ENCODE data around the gene TTBK1. TPM values are rescaled to one million over a fixed set of nuclear protein-coding genes. Genes with fewer than 3 reads are reported as not detected.

The TTBK1 gene
- total and polyA plus RNA-seq, 9 donors: under 0.01 to 0.17 (median 0.05) TPM

GRCh38 chr6:43313813-43314212, 70.5 kb downstream of the TTBK1 start:
- no peaks in the 10 kb centered on the region for H3K36me3 ChIP-seq (ENCODE audit: control insufficient read depth, insufficient read depth, low read length)
- peaks cover 2% of the 10 kb centered on the region for H3K27me3 ChIP-seq (ENCODE audit: control insufficient read depth, insufficient read depth, low read length)
- H3K27ac ChIP-seq (ENCODE audit: low read length): no peak overlapping the region
- H3K9me3 ChIP-seq (replicated peaks; ENCODE audit: control insufficient read depth, low read depth, low read length): no peaks in the 10 kb centered on the region
- no peak overlapping the region for H3K4me3 ChIP-seq (ENCODE audit: low read length)
- WGBS (ENCODE audit: insufficient coverage): no CpG with 5 or more reads among the region's 1 CpG
- peaks cover 4% of the 10 kb centered on the region for H3K4me1 ChIP-seq (ENCODE audit: control insufficient read depth, insufficient read depth, low read length)
- no peak for DNase-seq

- Histone ChIP-seq H3K27me3 (ENCODE audit: control insufficient read depth, insufficient read depth, low read length) (no peaks in the 10 kb centered on the region), H3K4me3 (ENCODE audit: low read length) (no peak overlapping the region), H3K4me1 (ENCODE audit: control insufficient read depth, insufficient read depth, low read length) (no peaks in the 10 kb centered on the region), H3K36me3 (ENCODE audit: control insufficient read depth, insufficient read depth, low read length) (no peaks in the 10 kb centered on the region), H3K27ac (ENCODE audit: low read length) (no peak overlapping the region), H3K9me3 (replicated peaks; ENCODE audit: control insufficient read depth, low read depth, low read length) (no peaks in the 10 kb centered on the region)
- WGBS (ENCODE audit: insufficient coverage): no CpG with 5 or more reads among the region's 2 CpGs
- DNase-seq: no peak
Observed at GRCh38 chr6:43318011-43318410, 74.7 kb downstream of the TTBK1 start.

- H3K27me3 ChIP-seq (ENCODE audit: control insufficient read depth, insufficient read depth, low read length): no peaks in the 10 kb centered on the region
- H3K36me3 ChIP-seq (ENCODE audit: control insufficient read depth, insufficient read depth, low read length): peaks cover 3% of the 10 kb centered on the region
- no CpG with 5 or more reads among the region's 1 CpG for WGBS (ENCODE audit: insufficient coverage)
- no peak overlapping the region for H3K4me3 ChIP-seq (ENCODE audit: low read length)
- no peak overlapping the region for H3K27ac ChIP-seq (ENCODE audit: low read length)
- H3K4me1 ChIP-seq (ENCODE audit: control insufficient read depth, insufficient read depth, low read length): no peaks in the 10 kb centered on the region
- H3K9me3 ChIP-seq (replicated peaks; ENCODE audit: control insufficient read depth, low read depth, low read length): no peaks in the 10 kb centered on the region
- no peak for DNase-seq
Observed at GRCh38 chr6:43325876-43326275, 82.6 kb downstream of the TTBK1 start.

GRCh38 chr6:43328528-43328927, 85.2 kb downstream of the TTBK1 start:
- Histone ChIP-seq H3K27me3 (ENCODE audit: control insufficient read depth, insufficient read depth, low read length) (no peaks in the 10 kb centered on the region), H3K4me1 (ENCODE audit: control insufficient read depth, insufficient read depth, low read length) (no peaks in the 10 kb centered on the region), H3K27ac (ENCODE audit: low read length) (no peak overlapping the region), H3K36me3 (ENCODE audit: control insufficient read depth, insufficient read depth, low read length) (peaks cover 5% of the 10 kb centered on the region), H3K4me3 (ENCODE audit: low read length) (no peak overlapping the region), H3K9me3 (replicated peaks; ENCODE audit: control insufficient read depth, low read depth, low read length) (no peaks in the 10 kb centered on the region)
- WGBS (ENCODE audit: insufficient coverage): no CpG with 5 or more reads among the region's 1 CpG
- no peak for DNase-seq

GRCh38 chr6:43331470-43331869, 88.2 kb downstream of the TTBK1 start:
- Histone ChIP-seq H3K27ac (ENCODE audit: low read length) (no peak overlapping the region), H3K4me1 (ENCODE audit: control insufficient read depth, insufficient read depth, low read length) (no peaks in the 10 kb centered on the region), H3K4me3 (ENCODE audit: low read length) (no peak overlapping the region), H3K9me3 (replicated peaks; ENCODE audit: control insufficient read depth, low read depth, low read length) (no peaks in the 10 kb centered on the region), H3K36me3 (ENCODE audit: control insufficient read depth, insufficient read depth, low read length) (peaks cover 10% of the 10 kb centered on the region), H3K27me3 (ENCODE audit: control insufficient read depth, insufficient read depth, low read length) (no peaks in the 10 kb centered on the region)
- 86% methylated on average over 1 of the region's 1 CpG for WGBS (ENCODE audit: insufficient coverage)
- DNase-seq: no peak

GRCh38 chr6:43331891-43332290, 88.6 kb downstream of the TTBK1 start:
- Histone ChIP-seq H3K4me1 (ENCODE audit: control insufficient read depth, insufficient read depth, low read length) (no peaks in the 10 kb centered on the region), H3K27ac (ENCODE audit: low read length) (no peak overlapping the region), H3K4me3 (ENCODE audit: low read length) (no peak overlapping the region), H3K36me3 (ENCODE audit: control insufficient read depth, insufficient read depth, low read length) (peaks cover 12% of the 10 kb centered on the region), H3K9me3 (replicated peaks; ENCODE audit: control insufficient read depth, low read depth, low read length) (no peaks in the 10 kb centered on the region), H3K27me3 (ENCODE audit: control insufficient read depth, insufficient read depth, low read length) (no peaks in the 10 kb centered on the region)
- no CpG with 5 or more reads among the region's 4 CpGs for WGBS (ENCODE audit: insufficient coverage)
- no peak for DNase-seq

- Histone ChIP-seq H3K4me1 (ENCODE audit: control insufficient read depth, insufficient read depth, low read length) (no peaks in the 10 kb centered on the region), H3K9me3 (replicated peaks; ENCODE audit: control insufficient read depth, low read depth, low read length) (no peaks in the 10 kb centered on the region), H3K27ac (ENCODE audit: low read length) (no peak overlapping the region), H3K36me3 (ENCODE audit: control insufficient read depth, insufficient read depth, low read length) (peaks cover 35% of the 10 kb centered on the region), H3K27me3 (ENCODE audit: control insufficient read depth, insufficient read depth, low read length) (no peaks in the 10 kb centered on the region), H3K4me3 (ENCODE audit: low read length) (no peak overlapping the region)
- peak; percentile 78 for DNase-seq
- WGBS (ENCODE audit: insufficient coverage): no CpG with 5 or more reads among the region's 2 CpGs
Observed at GRCh38 chr6:43334466-43335095, 91.3 kb downstream of the TTBK1 start.

- Histone ChIP-seq H3K36me3 (ENCODE audit: control insufficient read depth, insufficient read depth, low read length) (peaks cover 44% of the 10 kb centered on the region), H3K27me3 (ENCODE audit: control insufficient read depth, insufficient read depth, low read length) (no peaks in the 10 kb centered on the region), H3K9me3 (replicated peaks; ENCODE audit: control insufficient read depth, low read depth, low read length) (no peaks in the 10 kb centered on the region), H3K27ac (ENCODE audit: low read length) (no peak overlapping the region), H3K4me3 (ENCODE audit: low read length) (no peak overlapping the region), H3K4me1 (ENCODE audit: control insufficient read depth, insufficient read depth, low read length) (no peaks in the 10 kb centered on the region)
- 69% methylated on average over 2 of the region's 3 CpGs for WGBS (ENCODE audit: insufficient coverage)
- no peak for DNase-seq
Observed at GRCh38 chr6:43335469-43335868, 92.2 kb downstream of the TTBK1 start.

GRCh38 chr6:43336382-43336781, 93.1 kb downstream of the TTBK1 start:
- H3K4me3 ChIP-seq (ENCODE audit: low read length): no peak overlapping the region
- H3K4me1 ChIP-seq (ENCODE audit: control insufficient read depth, insufficient read depth, low read length): no peaks in the 10 kb centered on the region
- H3K9me3 ChIP-seq (replicated peaks; ENCODE audit: control insufficient read depth, low read depth, low read length): no peaks in the 10 kb centered on the region
- no peak overlapping the region for H3K27ac ChIP-seq (ENCODE audit: low read length)
- DNase-seq: no peak
- no peaks in the 10 kb centered on the region for H3K27me3 ChIP-seq (ENCODE audit: control insufficient read depth, insufficient read depth, low read length)
- H3K36me3 ChIP-seq (ENCODE audit: control insufficient read depth, insufficient read depth, low read length): peaks cover 49% of the 10 kb centered on the region
- no CpG with 5 or more reads among the region's 3 CpGs for whole genome bisulfite sequencing (ENCODE audit: insufficient coverage)
